Liver (tissue), 9 donors: ENCODE measurements around the gene NAA40. TPM values are rescaled to one million over a fixed set of nuclear protein-coding genes. Genes with fewer than 3 reads are reported as not detected.

ENCODE experiments used
- DNase-seq: peaks from one replicate; pipeline ENCODE4 v3.0.0-alpha.2; 2017; ENCODE audit warnings: low spot score
- H3K27ac ChIP-seq, 2 donors: one replicate each; pipeline ENCODE4 v1.7.0; 2013; ENCODE audit warnings: inconsistent platforms in 2 of 2, low read length in 2 of 2, control low read depth in 1 of 2, low read depth in 1 of 2, mild to moderate bottlenecking in 1 of 2
- H3K27me3 ChIP-seq, 4 donors: one replicate each; pipeline versions ENCODE4 v1.6.1 to v1.7.0; 2013; ENCODE audit warnings: low read length in 3 of 4, inconsistent platforms in 1 of 4, mild to moderate bottlenecking in 1 of 4, moderate library complexity in 1 of 4; ENCODE audit not compliant: control insufficient read depth in 4 of 4, insufficient read depth in 4 of 4
- H3K36me3 ChIP-seq, 4 donors: one replicate each; pipeline versions ENCODE4 v1.6.1 to v1.7.0; 2013; ENCODE audit warnings: low read length in 3 of 4, mild to moderate bottlenecking in 3 of 4, low read depth in 1 of 4, moderate library complexity in 1 of 4; ENCODE audit not compliant: control insufficient read depth in 4 of 4, insufficient read depth in 3 of 4
- H3K4me1 ChIP-seq, 4 donors: one replicate each; pipeline versions ENCODE4 v1.6.1 to v1.7.0; 2013; ENCODE audit warnings: low read length in 3 of 4, mild to moderate bottlenecking in 3 of 4, moderate library complexity in 1 of 4; ENCODE audit not compliant: control insufficient read depth in 4 of 4, insufficient read depth in 4 of 4
- H3K4me3 ChIP-seq, 3 donors: one replicate each; pipeline versions ENCODE4 v1.6.1 to v1.7.0; 2013; ENCODE audit warnings: low read length in 3 of 3, control low read depth in 1 of 3, low read depth in 1 of 3, mild to moderate bottlenecking in 1 of 3
- H3K9ac ChIP-seq, 2 donors: one replicate each; pipeline ENCODE4 v1.7.0; 2013; ENCODE audit warnings: low read length in 2 of 2, mild to moderate bottlenecking in 2 of 2, moderate library complexity in 2 of 2, control low read depth in 1 of 2, low read depth in 1 of 2
- H3K9me3 ChIP-seq, 4 donors: one replicate each; pipeline versions ENCODE4 v1.6.1 to v1.7.0; 2013; ENCODE audit warnings: low read length in 3 of 4; ENCODE audit not compliant: control insufficient read depth in 4 of 4
- EGR1 ChIP-seq, 2 donors: IDR thresholded peaks; 2 replicates each; pipeline ENCODE4 v1.6.1; 2016 to 2018; ENCODE audit warnings: antibody characterized with exemption in 2 of 2, low read depth in 2 of 2
- FOXA1 ChIP-seq: IDR thresholded peaks from 2 replicates; pipeline ENCODE4 v1.6.1; 2016; ENCODE audit warnings: antibody characterized with exemption
- FOXA2 ChIP-seq: IDR thresholded peaks from 2 replicates; pipeline ENCODE4 v1.6.1; 2016; ENCODE audit warnings: antibody characterized with exemption
- GABPA ChIP-seq, 2 donors: IDR thresholded peaks in 1 of 2; conservative IDR thresholded peaks in 1 of 2; 2 replicates each; pipeline ENCODE4 v1.6.1; 2016; ENCODE audit warnings: antibody characterized with exemption in 2 of 2, mild to moderate bottlenecking in 1 of 2, moderate library complexity in 1 of 2
- HNF4A ChIP-seq, 2 donors: conservative IDR thresholded peaks; 2 replicates each; pipeline ENCODE4 v1.6.1; 2016; ENCODE audit warnings: antibody characterized with exemption in 2 of 2, mild to moderate bottlenecking in 2 of 2
- HNF4G ChIP-seq: IDR thresholded peaks from 2 replicates; pipeline ENCODE4 v1.6.1; 2016; ENCODE audit warnings: antibody characterized with exemption
- JUND ChIP-seq, 2 donors: IDR thresholded peaks; 2 replicates each; pipeline ENCODE4 v1.6.1; 2016; ENCODE audit warnings: antibody characterized with exemption in 2 of 2
- NR2F2 ChIP-seq: IDR thresholded peaks from 2 replicates; pipeline ENCODE4 v1.6.1; 2016; ENCODE audit warnings: antibody characterized with exemption
- RAD21 ChIP-seq, 2 donors: IDR thresholded peaks; 2 replicates each; pipeline ENCODE4 v1.6.1; 2016; ENCODE audit warnings: antibody characterized with exemption in 2 of 2, mild to moderate bottlenecking in 2 of 2
- RXRA ChIP-seq, 2 donors: IDR thresholded peaks; 2 replicates each; pipeline ENCODE4 v1.6.1; 2017 to 2018; ENCODE audit warnings: antibody characterized with exemption in 2 of 2, mild to moderate bottlenecking in 1 of 2
- SP1 ChIP-seq: IDR thresholded peaks from 2 replicates; pipeline ENCODE4 v1.6.1; 2018; ENCODE audit warnings: antibody characterized with exemption, mild to moderate bottlenecking
- TAF1 ChIP-seq: conservative IDR thresholded peaks from 2 replicates; pipeline ENCODE4 v1.6.1; 2016; ENCODE audit warnings: antibody characterized with exemption, mild to moderate bottlenecking
- YY1 ChIP-seq: IDR thresholded peaks from 2 replicates; pipeline ENCODE4 v1.6.1; 2016; ENCODE audit warnings: antibody characterized with exemption, mild to moderate bottlenecking
- WGBS: extraction: QIAGEN DNeasy Blood & Tissue Kit; methylation state at CpG from one replicate; pipeline ENCODE4 v1.1.7; 2013; 5-methylcytosine and 5-hydroxymethylcytosine counted together
- polyA plus RNA-seq, 2 donors: library from polyadenylated mRNA; stranded (reverse) in 1 of 2; unstranded in 1 of 2; fragments of 200-250 nt in 1 of 2; fragments of >200 nt in 1 of 2; fragmentation: Nextera tagmentation in 1 of 2; extraction: Ambion mirVana in 1 of 2; gene quantifications; one replicate each; pipeline versions ENCODE4 v1.2.1 to v1.2.3, GENCODE V29; 2013 to 2015
- total RNA-seq, 2 donors: library from RNA; depleted of rRNA; stranded (reverse); fragments of >200 nt; gene quantifications; one replicate each; pipeline ENCODE4 v1.2.3, GENCODE V29; 2014
- TF ChIP-seq, protein P1 (sequence below): IDR thresholded peaks from 2 replicates; pipeline ENCODE4 v1.6.1; 2016; ENCODE audit warnings: antibody characterized with exemption
- TF ChIP-seq, protein P2 (sequence below): IDR thresholded peaks from 2 replicates; pipeline ENCODE4 v1.6.1; 2016; ENCODE audit warnings: antibody characterized with exemption
- TF ChIP-seq, protein P3 (sequence below): IDR thresholded peaks from 2 replicates; pipeline ENCODE4 v1.6.1; 2016; ENCODE audit warnings: antibody characterized with exemption, mild to moderate bottlenecking
- TF ChIP-seq, protein P4 (sequence below): IDR thresholded peaks from 2 replicates; pipeline ENCODE4 v1.6.1; 2016; ENCODE audit warnings: antibody characterized with exemption
- TF ChIP-seq, protein P5 (sequence below): fragments of 150-350 bp; IDR thresholded peaks from 2 replicates; pipeline ENCODE4 v1.5.1; 2017; ENCODE audit warnings: improper control_type of control experiment, low read depth, low read length; ENCODE audit not compliant: missing input control
- donor health status: healthy.
- donor health status: healthy.
- donor health status: healthy.
- donor health status: healthy.
- donor health status: healthy.

NAA40 gene
- total and polyA plus RNA-seq, 4 donors = 3.0 to 7.3 (median 4.7) TPM

DNA sequence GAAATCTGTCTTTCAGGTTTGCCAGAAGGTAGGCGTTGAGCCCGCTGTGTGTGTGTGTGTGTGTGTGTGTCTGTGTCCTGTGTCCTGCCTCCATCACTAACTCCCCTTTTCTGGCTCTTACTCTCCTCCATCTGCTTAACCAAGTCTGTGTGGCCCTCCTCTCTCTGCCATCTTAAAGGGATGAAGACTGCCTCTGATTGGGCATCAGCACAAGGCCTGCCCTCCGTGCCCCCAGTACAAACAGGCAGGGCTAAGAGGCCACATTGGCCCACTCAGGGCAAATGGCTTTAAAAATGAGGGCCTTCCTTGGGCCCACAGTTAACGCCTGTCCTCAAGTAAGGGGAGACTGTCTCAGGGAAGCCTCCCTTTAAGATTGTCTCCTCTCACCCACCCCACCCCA, 32.7 kb upstream of the NAA40 start (continued):
- TF ChIP-seq, protein P1, sequence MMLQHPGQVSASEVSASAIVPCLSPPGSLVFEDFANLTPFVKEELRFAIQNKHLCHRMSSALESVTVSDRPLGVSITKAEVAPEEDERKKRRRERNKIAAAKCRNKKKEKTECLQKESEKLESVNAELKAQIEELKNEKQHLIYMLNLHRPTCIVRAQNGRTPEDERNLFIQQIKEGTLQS = no peak

DNA sequence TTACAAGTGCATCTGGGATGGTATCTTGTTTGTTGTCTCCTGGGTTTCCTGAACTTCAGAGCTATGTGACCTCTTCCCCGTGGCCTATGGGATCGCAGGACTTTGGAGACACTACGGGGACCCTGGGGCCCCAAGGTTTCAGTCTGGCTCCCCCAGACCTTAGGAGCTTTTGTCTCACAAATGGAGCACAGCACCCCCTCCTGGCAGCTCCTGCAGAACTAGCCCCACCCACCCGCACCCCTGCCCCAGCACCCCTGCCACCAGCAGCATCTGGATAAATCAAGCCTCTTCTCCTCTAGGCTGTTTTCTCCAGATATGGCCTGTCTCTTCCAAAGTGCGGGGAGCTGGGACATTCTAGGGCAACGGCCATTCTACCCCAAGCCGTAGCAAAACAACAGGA, 32.2 kb upstream of the NAA40 start:
- H3K4me1 ChIP-seq = peaks cover 0 to 5% (median 0%) of the 10 kb centered on the region in 4 donors
- WGBS = 87% methylated on average over 7 of the region's 7 CpGs
- DNase-seq = no peak
- H3K27me3 ChIP-seq = no peaks in the 10 kb centered on the region
- H3K9ac ChIP-seq = no peak overlapping the region
- H3K4me3 ChIP-seq = no peak overlapping the region
- no peak overlapping the region for H3K27ac ChIP-seq
- peaks cover 13 to 55% (median 43%) of the 10 kb centered on the region in 4 donors for H3K36me3 ChIP-seq
- no peaks in the 10 kb centered on the region for H3K9me3 ChIP-seq
- TF ChIP-seq RAD21 (IDR thresholded peaks at IDR 0.05) (peak in 1 of 2 donors; percentile 29), EGR1 (IDR thresholded peaks at IDR 0.05; ENCODE audit: low read depth in 2 of 2) (no peak)

DNA sequence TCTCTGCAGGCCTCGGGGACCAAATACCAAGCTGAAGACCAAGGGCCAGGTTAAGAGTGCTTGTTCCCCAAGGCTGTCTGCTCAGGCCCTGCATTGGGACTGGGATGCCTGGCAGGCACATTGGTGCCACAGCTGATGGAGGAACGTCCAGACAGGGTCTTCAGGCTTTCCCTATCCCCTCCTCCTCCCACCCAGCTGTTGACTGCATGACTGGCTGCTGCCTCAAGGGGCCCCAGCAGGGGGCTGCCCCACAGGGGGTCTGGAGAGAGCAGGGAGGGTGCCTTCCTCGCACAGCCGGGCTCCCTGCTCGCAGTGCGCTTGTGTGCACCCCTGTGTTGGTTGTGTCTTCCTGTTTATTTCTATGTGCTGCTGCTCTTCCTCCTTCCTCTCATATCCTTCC, 31.7 kb upstream of the NAA40 start:
- TF ChIP-seq, protein P1 = no peak
- TF ChIP-seq NR2F2 (no peak), RXRA (IDR thresholded peaks at IDR 0.05) (no peak), TAF1 (no peak), GABPA (IDR thresholded peaks at IDR 0.05 in 1 of 2, conservative IDR thresholded peaks at IDR 0.05 in 1 of 2) (no peak), YY1 (no peak), FOXA2 (no peak), EGR1 (IDR thresholded peaks at IDR 0.05; ENCODE audit: low read depth in 2 of 2) (no peak), SP1 (no peak), FOXA1 (no peak), HNF4G (no peak), HNF4A (conservative IDR thresholded peaks at IDR 0.05) (no peak), RAD21 (IDR thresholded peaks at IDR 0.05) (no peak), JUND (IDR thresholded peaks at IDR 0.05) (no peak)
- TF ChIP-seq, protein P2, sequence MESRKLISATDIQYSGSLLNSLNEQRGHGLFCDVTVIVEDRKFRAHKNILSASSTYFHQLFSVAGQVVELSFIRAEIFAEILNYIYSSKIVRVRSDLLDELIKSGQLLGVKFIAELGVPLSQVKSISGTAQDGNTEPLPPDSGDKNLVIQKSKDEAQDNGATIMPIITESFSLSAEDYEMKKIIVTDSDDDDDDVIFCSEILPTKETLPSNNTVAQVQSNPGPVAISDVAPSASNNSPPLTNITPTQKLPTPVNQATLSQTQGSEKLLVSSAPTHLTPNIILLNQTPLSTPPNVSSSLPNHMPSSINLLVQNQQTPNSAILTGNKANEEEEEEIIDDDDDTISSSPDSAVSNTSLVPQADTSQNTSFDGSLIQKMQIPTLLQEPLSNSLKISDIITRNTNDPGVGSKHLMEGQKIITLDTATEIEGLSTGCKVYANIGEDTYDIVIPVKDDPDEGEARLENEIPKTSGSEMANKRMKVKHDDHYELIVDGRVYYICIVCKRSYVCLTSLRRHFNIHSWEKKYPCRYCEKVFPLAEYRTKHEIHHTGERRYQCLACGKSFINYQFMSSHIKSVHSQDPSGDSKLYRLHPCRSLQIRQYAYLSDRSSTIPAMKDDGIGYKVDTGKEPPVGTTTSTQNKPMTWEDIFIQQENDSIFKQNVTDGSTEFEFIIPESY = no peak
- TF ChIP-seq, protein P3, sequence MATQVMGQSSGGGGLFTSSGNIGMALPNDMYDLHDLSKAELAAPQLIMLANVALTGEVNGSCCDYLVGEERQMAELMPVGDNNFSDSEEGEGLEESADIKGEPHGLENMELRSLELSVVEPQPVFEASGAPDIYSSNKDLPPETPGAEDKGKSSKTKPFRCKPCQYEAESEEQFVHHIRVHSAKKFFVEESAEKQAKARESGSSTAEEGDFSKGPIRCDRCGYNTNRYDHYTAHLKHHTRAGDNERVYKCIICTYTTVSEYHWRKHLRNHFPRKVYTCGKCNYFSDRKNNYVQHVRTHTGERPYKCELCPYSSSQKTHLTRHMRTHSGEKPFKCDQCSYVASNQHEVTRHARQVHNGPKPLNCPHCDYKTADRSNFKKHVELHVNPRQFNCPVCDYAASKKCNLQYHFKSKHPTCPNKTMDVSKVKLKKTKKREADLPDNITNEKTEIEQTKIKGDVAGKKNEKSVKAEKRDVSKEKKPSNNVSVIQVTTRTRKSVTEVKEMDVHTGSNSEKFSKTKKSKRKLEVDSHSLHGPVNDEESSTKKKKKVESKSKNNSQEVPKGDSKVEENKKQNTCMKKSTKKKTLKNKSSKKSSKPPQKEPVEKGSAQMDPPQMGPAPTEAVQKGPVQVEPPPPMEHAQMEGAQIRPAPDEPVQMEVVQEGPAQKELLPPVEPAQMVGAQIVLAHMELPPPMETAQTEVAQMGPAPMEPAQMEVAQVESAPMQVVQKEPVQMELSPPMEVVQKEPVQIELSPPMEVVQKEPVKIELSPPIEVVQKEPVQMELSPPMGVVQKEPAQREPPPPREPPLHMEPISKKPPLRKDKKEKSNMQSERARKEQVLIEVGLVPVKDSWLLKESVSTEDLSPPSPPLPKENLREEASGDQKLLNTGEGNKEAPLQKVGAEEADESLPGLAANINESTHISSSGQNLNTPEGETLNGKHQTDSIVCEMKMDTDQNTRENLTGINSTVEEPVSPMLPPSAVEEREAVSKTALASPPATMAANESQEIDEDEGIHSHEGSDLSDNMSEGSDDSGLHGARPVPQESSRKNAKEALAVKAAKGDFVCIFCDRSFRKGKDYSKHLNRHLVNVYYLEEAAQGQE = no peak
- TF ChIP-seq, protein P4, sequence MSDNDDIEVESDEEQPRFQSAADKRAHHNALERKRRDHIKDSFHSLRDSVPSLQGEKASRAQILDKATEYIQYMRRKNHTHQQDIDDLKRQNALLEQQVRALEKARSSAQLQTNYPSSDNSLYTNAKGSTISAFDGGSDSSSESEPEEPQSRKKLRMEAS = no peak
- TF ChIP-seq, protein P5, sequence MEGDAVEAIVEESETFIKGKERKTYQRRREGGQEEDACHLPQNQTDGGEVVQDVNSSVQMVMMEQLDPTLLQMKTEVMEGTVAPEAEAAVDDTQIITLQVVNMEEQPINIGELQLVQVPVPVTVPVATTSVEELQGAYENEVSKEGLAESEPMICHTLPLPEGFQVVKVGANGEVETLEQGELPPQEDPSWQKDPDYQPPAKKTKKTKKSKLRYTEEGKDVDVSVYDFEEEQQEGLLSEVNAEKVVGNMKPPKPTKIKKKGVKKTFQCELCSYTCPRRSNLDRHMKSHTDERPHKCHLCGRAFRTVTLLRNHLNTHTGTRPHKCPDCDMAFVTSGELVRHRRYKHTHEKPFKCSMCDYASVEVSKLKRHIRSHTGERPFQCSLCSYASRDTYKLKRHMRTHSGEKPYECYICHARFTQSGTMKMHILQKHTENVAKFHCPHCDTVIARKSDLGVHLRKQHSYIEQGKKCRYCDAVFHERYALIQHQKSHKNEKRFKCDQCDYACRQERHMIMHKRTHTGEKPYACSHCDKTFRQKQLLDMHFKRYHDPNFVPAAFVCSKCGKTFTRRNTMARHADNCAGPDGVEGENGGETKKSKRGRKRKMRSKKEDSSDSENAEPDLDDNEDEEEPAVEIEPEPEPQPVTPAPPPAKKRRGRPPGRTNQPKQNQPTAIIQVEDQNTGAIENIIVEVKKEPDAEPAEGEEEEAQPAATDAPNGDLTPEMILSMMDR = no peak
- no peaks in the 10 kb centered on the region for H3K27me3 ChIP-seq
- no peak overlapping the region for H3K27ac ChIP-seq
- peaks cover 13 to 51% (median 40%) of the 10 kb centered on the region in 4 donors for H3K36me3 ChIP-seq
- H3K4me1 ChIP-seq = peaks cover 0 to 5% (median 0%) of the 10 kb centered on the region in 4 donors
- no peak overlapping the region for H3K4me3 ChIP-seq
- H3K9me3 ChIP-seq = no peaks in the 10 kb centered on the region
- no peak overlapping the region for H3K9ac ChIP-seq
- no peak for DNase-seq
- 78% methylated on average over 6 of the region's 6 CpGs for WGBS
